GM19397 (cell line): ENCODE data around the gene AFF1.

Experiments used
- ATAC-seq: cut with Tn5 transposase; IDR thresholded peaks from one replicate; pipeline ENCODE4 v1.9.1; 2021; ENCODE audit warnings: mild to moderate bottlenecking, moderate library complexity; ENCODE audit not compliant: unreplicated experiment

The AFF1 gene

DNA sequence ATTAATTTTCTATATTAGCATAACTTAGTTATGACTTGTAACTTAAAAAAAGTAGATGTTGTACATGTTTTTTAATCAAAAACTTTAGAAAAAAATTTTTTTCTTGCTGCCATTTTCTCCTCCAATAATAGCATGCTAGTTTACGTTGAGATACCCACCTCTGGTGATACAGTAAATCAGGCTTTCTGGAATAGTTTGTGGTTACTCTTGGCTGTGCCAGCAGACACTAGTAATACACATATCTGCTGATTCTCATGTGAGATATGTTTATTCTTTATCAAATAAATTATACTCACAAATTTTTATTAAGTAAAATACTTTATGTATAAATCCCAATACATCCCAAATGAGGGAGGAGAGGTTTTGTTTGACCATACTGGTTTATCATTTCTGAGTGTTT is 168.3 kb downstream of the AFF1 start:
- ATAC-seq: no peak

DNA sequence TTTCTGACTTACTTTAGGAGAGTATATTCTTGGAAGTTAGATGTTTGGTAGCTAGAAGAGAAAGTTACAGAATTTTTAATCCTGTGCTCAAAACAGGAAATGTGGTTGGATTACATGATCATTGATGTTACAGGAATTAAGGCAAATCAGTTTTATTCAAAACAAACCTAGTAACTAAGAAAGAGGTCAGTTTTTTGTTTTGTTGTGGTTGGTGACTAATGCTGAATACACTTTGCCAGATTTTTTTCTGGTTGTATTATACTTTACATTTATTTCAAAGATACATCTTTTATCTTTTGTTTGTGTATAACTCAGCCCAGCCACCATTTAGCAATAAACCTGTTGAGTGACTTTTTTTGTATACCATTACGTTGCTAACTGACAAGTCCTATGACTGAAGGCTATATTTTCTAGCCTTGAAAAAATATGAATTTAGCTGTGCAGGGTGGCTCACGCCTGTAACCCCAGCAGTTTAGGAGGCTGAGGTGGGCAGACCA is 168.9 kb downstream of the AFF1 start:
- ATAC-seq: no peak

DNA sequence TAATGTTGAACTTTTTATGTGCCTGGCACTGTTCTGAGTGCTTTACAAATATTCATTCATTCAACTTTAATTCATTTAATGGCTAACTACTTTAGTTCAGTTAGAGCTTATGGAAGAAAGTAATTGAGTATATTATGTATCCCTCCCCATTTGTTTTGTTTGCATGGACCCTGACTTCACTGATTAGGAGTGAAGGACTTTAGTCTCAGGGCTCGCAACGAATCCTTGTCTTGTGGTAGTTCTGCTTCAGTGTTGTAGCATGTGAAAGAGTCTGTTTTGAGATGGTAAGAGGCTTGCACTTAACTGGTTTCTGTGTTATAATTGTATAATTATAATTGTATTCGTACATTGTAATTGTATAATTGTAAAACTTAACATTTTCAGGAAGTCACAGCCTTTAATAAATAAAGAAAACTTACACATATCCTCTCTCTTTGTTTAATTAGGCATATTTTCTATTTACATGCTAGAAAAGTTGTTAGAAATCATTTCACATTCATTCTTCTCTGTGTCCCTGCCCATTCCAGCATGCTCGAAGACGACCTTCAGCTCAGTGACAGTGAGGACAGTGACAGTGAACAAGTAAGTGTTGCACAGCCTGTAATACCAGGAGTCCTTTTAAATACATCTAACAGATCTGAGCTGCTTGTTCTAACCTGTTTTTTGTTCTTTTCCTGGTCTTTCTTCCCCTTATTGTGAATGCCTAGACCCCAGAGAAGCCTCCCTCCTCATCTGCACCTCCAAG is 170.5 kb downstream of the AFF1 start:
- ATAC-seq: no peak

DNA sequence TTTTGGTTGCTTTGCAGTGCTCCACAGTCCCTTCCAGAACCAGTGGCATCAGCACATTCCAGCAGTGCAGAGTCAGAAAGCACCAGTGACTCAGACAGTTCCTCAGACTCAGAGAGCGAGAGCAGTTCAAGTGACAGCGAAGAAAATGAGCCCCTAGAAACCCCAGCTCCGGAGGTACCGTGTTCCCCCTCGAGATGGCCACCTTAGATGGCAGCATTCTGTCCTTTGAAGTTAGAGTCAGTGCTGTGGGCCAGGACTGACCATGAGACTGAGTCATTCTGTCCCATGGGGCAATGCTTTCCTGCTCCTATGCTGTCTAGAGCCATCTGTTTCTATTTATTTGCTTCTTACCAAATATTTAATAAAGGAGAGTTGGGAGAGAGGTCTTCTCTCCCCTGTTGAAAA is 173.3 kb downstream of the AFF1 start:
- ATAC-seq: no peak

DNA sequence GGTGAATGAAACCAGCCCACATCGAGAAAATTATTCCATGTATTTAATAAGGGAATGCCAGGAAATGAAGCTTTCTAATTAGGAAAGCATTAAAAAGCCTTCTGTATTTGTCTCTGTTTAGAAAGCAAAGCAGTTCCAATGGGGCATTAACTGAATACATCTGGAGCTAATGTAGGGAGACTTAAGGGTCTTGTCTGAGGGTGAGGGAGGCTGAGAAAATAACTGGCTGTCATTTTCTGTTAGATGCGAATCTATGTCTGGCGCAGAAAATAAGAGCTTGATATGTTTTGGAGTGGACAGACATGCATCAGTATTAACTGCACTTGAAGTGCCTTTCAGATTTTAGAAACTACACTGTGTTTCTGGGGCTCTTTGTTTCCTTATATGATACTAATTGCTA is 174.3 kb downstream of the AFF1 start:
- no peak for ATAC-seq

DNA sequence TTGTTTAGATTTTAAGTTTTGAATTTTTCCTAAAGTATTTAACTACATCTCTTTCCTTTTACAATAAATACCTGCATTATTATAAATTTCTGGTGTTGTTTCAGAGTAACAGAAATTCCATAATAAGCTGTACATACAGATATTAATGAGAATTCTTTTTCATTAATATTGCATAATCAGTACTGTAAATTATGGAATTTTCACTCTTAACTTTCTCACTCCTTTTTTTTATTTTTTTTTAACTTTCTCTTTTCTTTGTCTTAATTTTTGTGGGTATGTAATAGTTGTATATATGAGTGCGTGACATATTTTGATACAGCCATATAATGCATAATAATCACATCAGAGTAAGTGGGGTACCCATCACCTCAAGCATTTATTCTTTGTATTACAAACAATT is 175.1 kb downstream of the AFF1 start:
- ATAC-seq: no peak

DNA sequence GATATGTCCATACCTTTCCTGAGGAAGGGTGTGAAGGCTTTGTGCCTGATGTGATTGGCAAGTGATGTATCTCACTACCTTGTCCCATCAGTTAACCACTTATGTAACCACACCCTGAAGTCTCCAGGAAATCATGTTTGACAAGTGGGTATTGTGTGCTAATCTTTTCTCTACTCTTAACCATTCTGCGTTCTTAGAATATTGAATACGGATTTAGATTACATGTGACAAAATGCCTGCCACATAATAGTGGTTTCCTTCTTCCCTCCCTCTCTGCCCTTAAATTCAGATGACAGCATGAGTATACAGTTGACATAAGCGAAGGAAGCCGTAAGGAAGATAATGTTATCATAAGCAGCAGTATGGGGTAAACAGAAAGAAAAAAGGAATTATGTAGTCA is 177.3 kb downstream of the AFF1 start:
- no peak for ATAC-seq

DNA sequence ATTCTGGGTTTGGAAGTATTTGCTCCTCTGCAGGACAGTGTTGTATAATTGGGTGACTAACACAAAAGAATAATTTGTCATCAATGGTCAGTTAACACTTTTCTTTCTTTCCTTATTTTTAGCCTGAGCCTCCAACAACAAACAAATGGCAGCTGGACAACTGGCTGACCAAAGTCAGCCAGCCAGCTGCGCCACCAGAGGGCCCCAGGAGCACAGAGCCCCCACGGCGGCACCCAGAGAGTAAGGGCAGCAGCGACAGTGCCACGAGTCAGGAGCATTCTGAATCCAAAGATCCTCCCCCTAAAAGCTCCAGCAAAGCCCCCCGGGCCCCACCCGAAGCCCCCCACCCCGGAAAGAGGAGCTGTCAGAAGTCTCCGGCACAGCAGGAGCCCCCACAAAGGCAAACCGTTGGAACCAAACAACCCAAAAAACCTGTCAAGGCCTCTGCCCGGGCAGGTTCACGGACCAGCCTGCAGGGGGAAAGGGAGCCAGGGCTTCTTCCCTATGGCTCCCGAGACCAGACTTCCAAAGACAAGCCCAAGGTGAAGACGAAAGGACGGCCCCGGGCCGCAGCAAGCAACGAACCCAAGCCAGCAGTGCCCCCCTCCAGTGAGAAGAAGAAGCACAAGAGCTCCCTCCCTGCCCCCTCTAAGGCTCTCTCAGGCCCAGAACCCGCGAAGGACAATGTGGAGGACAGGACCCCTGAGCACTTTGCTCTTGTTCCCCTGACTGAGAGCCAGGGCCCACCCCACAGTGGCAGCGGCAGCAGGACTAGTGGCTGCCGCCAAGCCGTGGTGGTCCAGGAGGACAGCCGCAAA is 179.6 kb downstream of the AFF1 start:
- no peak for ATAC-seq

DNA sequence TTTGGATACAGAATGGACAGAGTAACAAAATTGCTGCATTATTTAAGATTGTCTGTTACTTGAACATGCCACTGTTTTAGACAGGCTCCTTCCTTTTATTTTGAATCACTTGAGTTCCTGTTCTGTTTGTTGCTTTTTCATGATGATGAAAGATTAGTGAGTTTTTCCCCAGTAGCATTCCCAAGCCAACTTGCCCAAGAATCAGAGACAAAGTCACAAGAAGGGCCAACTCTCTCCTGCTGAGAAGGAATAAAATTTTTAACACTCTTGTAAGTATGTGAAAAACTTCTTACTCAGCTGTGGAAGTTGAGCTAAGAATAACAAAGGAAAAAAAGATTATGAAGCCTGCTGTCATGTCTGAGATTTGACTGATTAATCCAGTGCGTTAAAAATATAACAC is 181.4 kb downstream of the AFF1 start:
- ATAC-seq: no peak

DNA sequence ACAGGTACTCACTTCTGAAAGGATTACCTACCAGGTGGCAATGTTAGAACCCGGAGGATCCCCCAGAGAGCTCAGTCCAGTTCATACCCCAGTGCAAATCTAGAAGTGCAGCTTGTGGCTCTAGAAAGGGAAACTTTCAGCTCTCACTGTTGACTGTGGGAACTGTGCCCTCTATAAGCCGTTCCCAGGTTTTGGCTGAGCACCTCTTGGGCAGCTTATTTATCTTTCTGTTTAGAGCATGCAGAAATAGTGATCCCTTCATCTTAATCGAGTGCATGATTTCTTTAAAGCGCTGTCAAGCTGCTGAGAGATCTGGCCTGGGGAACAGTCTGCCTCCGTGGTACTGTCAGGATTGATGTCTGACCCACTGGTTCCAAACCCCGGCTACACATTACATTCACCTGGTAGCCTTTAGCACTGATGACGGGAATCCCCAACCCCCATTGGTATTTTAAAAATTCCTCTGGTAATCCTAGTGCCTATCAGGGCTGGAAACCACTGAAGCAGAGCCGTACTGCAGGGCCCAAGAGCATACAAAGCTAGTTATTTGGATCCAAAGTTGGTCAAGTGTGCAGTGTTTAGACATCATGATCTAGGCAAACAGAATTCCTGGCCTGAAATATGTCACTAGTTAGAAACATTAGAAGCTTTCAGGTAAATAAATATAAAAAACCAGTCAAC is 182.4 kb downstream of the AFF1 start:
- ATAC-seq: no peak

DNA sequence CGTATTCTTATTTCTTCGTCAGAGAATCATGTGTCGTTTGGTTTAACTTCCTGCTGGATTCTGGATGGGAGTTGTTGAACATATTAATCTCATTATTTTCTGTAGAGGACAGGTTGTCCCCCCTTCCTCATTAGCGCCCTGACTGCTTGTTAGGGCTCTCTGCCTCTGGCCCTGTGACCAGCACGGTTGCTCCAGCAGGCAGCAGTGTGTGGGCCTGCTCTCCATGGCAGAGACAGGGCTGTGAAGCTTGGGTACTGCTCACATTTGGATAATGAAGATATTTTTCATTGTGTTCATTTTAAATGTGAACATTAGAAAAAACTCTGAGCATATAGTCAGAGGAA is 182.9 kb downstream of the AFF1 start:
- ATAC-seq: no peak

DNA sequence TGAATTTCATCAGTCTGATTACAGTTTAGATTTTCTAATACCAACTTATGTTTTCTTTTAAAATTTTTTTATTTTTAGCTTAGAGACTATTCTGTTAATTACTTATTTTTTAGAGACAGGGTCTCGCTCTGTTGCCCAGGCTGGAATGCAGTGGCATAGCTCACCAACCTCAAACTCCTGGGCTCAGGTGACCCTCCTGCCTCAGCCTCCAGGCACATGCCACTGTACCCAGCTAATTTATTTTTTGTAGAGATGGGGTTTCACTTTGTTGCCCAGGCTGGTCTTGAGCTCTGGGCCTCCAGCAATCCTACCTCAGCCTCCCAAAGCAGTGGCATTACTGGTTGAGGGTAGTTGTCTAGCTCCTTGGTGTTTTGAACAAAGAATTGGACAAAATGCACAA is 183.6 kb downstream of the AFF1 start:
- no peak for ATAC-seq

DNA sequence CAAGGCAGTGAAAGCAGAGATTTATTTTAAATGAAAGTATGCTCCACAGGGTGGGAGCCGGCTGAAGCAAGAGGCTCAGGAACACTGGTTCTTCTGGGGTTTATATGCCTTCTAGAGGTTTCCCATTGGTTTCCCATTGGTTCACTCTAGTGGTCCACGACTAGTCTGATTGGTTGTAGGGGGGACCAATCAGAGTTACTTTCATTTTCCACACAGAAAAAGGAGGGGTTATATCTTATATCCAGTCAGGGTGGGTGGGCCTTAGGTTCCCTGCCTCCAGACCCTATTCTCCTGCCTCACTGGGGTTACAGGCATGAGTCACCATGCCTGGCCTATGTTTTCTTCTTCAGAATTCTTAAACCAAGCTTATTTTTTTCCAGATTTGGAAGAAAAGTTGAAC is 184.0 kb downstream of the AFF1 start:
- ATAC-seq: no peak

DNA sequence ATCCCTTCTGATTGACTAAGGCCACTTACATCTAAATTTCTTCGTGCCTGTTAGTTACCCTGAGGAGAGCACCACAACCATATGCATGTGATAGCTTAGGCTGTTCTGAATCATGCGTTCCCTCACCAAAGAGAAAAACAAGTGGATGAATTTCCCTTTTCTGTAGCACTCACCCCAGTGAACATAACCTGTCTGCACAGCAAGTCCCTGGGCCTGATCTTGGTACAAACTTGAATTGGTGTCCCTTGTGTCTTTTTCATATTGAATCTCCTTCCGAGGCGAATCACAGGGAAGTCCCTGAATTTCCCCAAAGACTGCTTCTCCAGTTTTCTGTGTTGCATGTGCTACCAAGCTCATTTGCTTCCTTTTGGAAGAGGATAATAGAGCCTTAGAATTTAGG is 185.2 kb downstream of the AFF1 start:
- no peak for ATAC-seq

DNA sequence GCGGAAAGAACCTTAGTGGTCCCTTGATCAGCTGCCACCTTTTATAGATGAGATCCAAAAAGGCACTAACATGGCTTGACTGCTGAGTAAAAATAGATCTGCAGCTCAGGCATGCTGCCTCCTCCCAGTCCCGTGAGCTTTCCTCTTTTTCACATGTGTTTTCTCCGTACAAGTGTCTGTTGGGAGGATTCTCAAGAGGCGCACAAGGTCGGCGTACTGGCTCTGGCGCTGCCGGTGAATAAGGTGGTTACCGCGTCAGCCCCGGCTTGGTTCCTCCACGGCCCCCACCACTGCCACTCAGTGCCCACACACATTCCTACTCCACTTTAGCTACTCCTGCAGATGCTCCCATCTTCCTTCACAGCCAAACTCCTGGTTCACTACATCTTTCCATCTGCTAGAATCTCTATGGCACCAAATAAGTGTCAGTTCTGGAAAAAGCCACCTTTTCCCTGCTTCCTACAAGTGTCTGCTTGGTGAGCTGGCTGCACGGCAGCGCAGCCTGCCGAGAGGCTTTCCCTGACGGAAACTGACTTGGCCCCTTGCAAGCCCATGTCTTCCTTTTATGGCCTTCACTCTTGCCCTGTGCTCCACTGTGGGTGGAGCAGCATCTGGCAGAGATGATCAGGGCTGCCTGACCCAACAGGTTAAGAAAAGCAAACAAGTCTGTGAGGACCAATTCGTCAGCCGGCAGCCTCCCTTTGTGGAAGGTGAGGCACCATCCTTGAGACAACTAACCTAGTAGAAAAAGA is 185.8 kb downstream of the AFF1 start:
- no peak for ATAC-seq

DNA sequence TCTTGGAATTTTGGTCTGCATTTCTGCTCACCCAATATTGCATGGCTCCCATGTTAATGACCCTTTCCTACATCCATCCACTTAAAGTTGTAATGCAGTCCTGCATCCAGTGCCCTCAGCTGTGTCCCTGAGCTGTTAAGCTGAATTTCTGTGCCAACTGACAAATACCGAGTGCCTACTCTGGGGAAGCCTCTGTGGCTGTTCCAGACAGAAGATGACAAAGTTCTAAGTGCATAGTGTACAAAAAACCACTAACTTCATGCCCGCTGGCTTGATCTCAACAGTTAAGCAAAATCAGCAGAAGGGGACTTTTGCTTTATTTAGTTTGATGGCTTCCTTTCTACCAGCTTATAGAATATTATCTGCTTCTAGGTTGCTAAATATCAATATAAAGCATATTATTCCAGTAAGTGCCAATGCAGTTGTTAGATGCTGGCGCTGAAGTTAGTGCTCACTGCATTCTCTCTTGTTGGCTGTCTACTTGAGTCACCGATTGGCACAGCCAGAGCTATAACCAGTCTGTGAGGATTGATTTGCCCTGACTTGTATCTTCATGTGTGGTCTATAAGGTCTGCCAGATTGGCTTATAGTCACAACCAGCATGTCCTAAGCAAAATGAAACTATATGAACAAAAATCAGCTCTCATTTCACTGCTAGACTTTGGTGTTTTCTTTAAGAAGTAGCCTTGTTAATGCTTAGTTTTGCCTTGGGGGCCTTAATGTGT is 186.7 kb downstream of the AFF1 start:
- no peak for ATAC-seq

DNA sequence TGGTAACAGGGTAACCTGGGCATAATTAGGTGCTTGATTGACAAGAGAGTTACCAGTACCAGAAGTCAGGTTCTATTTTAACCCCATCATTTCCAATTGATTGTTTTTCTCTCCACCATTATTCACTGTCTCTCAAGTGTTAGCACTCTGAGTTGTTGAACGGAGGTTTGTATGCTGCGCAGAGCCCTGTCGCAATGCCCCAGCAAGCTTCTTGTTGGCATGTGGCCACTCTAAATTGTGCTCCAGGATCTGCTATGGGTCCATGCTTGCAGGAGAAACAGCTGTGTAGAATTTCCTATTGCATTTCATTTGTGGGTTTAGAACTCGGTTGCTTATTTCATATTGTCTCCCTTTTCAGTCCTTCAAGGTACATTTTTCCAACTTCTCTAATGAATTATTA is 187.4 kb downstream of the AFF1 start:
- ATAC-seq: no peak

DNA sequence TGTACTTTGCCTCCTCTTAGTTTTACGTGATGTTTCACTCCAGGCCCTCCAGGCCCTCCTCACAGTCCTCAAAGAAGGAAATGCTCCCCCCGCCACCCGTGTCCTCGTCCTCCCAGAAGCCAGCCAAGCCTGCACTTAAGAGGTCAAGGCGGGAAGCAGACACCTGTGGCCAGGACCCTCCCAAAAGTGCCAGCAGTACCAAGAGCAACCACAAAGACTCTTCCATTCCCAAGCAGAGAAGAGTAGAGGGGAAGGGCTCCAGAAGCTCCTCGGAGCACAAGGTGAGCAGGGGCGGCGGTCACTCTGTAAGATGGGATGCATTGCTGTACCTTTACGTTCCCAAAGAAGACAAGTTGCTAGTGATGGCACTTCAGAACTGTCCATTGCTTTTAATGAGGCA is 191.2 kb downstream of the AFF1 start:
- no peak for ATAC-seq

DNA sequence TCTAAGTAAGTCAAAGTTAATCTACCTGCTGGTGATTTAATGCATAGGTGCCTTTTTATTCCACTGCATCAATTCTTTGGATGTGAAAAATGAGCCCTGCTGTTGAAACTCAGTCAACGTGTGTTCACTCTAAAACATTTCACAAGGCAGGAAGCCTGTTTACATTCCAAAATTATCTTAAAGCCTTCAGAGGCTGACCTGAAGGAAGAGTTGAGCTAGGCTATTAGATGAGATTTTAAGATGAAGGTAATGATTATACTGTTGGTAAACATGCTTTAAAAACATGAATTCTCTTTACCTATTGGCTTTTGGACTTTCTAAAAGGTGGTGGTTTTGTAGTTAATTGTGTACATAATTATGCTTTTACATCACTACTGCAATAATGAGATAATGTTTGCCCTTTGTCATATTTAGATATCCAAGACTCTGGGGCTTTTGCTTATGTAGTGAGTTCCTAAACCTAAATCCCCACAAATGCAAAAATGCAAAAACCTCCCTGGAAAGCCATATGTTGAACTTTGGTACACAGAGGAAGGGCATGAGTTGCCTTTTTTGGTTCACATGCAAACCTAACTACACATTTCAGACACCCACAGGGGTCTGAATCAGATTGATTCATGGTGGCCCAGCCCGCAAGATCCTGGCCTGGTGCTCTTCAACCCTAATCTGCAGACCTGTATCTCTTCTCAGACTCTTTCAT is 193.3 kb downstream of the AFF1 start:
- no peak for ATAC-seq

DNA sequence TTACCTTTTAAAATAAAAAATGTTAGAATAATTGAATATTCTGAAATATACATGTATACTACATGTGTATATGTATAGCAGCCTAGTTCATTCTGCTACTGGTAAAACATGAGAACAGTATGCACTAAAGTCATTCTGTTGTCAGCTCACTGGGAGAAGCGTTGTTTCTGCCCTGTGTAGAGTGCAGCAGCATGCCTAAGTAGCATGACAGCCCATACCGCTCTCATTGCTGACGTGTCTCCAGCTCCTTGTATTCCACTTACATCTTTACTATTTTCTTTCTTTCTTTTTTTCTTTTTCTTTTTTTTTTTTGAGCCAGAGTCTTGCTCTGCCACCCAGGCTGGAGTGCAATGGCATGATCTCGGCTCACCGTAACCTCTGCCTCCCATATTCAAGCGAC is 194.9 kb downstream of the AFF1 start:
- ATAC-seq: no peak
